ENCODE data around the gene SPINK5.

DNA sequence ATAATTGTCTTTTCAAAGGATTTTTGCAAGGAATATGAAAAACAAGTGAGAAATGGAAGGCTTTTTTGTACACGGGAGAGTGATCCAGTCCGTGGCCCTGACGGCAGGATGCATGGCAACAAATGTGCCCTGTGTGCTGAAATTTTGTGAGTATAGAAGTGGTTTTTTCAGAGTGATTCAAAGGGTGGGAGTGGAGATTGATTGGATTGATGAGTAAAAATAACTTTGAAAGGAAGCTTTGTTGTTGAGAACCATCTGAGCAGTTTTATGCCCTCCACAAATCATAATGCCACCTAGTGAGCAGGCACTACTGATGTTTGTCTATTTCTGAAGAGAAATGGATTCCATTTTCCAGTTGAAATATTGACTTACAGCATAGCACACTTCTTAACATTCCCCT lies 30.6 kb downstream of the SPINK5 start:
- TF ChIP-seq, protein P1, sequence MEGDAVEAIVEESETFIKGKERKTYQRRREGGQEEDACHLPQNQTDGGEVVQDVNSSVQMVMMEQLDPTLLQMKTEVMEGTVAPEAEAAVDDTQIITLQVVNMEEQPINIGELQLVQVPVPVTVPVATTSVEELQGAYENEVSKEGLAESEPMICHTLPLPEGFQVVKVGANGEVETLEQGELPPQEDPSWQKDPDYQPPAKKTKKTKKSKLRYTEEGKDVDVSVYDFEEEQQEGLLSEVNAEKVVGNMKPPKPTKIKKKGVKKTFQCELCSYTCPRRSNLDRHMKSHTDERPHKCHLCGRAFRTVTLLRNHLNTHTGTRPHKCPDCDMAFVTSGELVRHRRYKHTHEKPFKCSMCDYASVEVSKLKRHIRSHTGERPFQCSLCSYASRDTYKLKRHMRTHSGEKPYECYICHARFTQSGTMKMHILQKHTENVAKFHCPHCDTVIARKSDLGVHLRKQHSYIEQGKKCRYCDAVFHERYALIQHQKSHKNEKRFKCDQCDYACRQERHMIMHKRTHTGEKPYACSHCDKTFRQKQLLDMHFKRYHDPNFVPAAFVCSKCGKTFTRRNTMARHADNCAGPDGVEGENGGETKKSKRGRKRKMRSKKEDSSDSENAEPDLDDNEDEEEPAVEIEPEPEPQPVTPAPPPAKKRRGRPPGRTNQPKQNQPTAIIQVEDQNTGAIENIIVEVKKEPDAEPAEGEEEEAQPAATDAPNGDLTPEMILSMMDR (IDR thresholded peaks at IDR 0.05; ENCODE audit: poor library complexity, severe bottlenecking), result no peak
- TF ChIP-seq MXI1 (conservative IDR thresholded peaks at IDR 0.05; ENCODE audit: poor library complexity, severe bottlenecking) (no peak), SMC3 (conservative IDR thresholded peaks at IDR 0.05; ENCODE audit: poor library complexity) (no peak), RAD21 (conservative IDR thresholded peaks at IDR 0.05) (no peak), EP300 (conservative IDR thresholded peaks at IDR 0.05; ENCODE audit: poor library complexity, severe bottlenecking) (no peak)

All from neural cell (in vitro differentiated cells).